Type B pancreatic cell (in vitro differentiated cells): ENCODE data around the gene MEMO1. TPM values are rescaled to one million over a fixed set of nuclear protein-coding genes. Genes with fewer than 3 reads are reported as not detected.
"Not testable (repeated sequence)": the region's sequence is repeated elsewhere in the genome, so short reads cannot be mapped to it uniquely, and the experiment has no call there.

Source experiments
- DNase-seq: peaks from one replicate; pipeline ENCODE4 v3.0.0; 2021; ENCODE audit warnings: mixed read lengths; ENCODE audit not compliant: unreplicated experiment; ENCODE audit errors: extremely low spot score
- H3K27ac Mint-ChIP-seq: 2 replicates; pipeline ENCODE4 v1.8.0; 2021; ENCODE audit warnings: mild to moderate bottlenecking, mixed read lengths
- H3K27me3 Mint-ChIP-seq: 2 replicates; pipeline ENCODE4 v1.8.0; 2021; ENCODE audit warnings: mixed read lengths
- H3K36me3 Mint-ChIP-seq: 2 replicates; pipeline ENCODE4 v1.8.0; 2021; ENCODE audit warnings: mixed read lengths
- H3K4me1 Mint-ChIP-seq: one replicate; pipeline ENCODE4 v1.8.0; 2021; ENCODE audit warnings: mixed read lengths; ENCODE audit not compliant: unreplicated experiment
- H3K4me3 Mint-ChIP-seq: 2 replicates; pipeline ENCODE4 v1.8.0; 2021; ENCODE audit warnings: mild to moderate bottlenecking, mixed read lengths
- H3K9me3 Mint-ChIP-seq: 2 replicates; pipeline ENCODE4 v1.8.0; 2021; ENCODE audit warnings: mixed read lengths
- CTCF ChIP-seq: fragments of 200-600 bp; sonication (generic); conservative IDR thresholded peaks from 2 replicates; pipeline ENCODE4 v1.5.0; 2021; ENCODE audit warnings: antibody characterized with exemption, mild to moderate bottlenecking
- total RNA-seq: library from RNA; stranded (reverse); gene quantifications from 2 replicates; pipeline ENCODE4 v1.2.1, GENCODE V29; 2021; ENCODE audit warnings: low replicate concordance

MEMO1 gene
- total RNA-seq, 1 donor from 2014 or later, result 48.5 TPM

DNA sequence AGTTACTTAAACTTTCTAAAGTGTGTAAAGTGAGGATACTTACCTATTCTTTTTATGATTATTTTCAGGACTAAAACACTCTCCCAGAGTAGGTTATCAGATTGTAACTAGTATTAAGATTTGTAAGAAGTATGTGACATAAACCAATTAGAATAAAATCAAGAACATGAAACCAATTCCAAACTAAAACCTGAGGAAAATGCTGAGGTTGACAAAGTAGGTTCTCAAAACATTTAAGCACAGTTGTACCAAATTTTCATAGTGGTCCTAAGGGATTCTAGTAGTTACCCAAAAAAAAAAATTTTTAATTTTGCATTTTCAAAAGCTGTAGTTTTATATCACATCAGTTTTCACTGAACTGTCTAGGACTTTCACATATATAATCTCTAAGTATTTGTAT lies 157.3 kb downstream of the MEMO1 start:
- Mint-ChIP-seq H3K27ac (no peak overlapping the region), H3K4me1 (peaks cover 4% of the 10 kb centered on the region), H3K27me3 (no peaks in the 10 kb centered on the region), H3K36me3 (peaks cover 4% of the 10 kb centered on the region), H3K4me3 (no peak overlapping the region), H3K9me3 (no peaks in the 10 kb centered on the region)
- no peak for DNase-seq
- TF ChIP-seq CTCF, result no peak

- H3K4me3 Mint-ChIP-seq, H3K9me3 Mint-ChIP-seq, DNase-seq, H3K27me3 Mint-ChIP-seq, H3K27ac Mint-ChIP-seq, H3K36me3 Mint-ChIP-seq, H3K4me1 Mint-ChIP-seq: not testable (repeated sequence)
Measured at GRCh38 chr2:31842150-31842549, 168.7 kb downstream of the MEMO1 start.

- H3K27ac Mint-ChIP-seq, result no peak overlapping the region
- H3K36me3 Mint-ChIP-seq, result no peaks in the 10 kb centered on the region
- no peak for TF ChIP-seq CTCF
- no peaks in the 10 kb centered on the region for H3K4me1 Mint-ChIP-seq
- peaks cover 2% of the 10 kb centered on the region for H3K27me3 Mint-ChIP-seq
- H3K9me3 Mint-ChIP-seq, result peaks cover 9% of the 10 kb centered on the region
- no peak overlapping the region for H3K4me3 Mint-ChIP-seq
- DNase-seq, result no peak
Measured at GRCh38 chr2:31835450-31835849, 175.4 kb downstream of the MEMO1 start.

DNA sequence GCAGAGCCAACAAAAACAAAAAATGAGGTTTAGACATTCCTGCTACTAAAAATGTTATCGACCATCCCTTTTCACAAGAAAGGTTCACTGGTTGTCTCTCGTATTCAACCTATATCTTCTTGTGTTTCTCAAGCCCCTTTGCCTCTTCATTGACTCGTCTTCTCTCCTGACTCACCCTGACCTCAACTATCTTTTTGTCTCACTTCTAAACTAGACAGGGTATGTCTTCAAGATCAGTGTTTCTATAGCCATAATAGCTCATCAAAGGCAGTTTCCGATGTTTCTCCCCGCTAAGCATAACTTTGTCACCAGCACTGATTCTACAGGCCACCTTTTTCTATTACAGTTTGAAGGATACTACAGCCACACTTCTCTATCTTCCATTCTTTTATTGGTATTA lies 178.4 kb downstream of the MEMO1 start:
- DNase-seq, result no peak
- Mint-ChIP-seq H3K4me3 (no peak overlapping the region), H3K36me3 (no peaks in the 10 kb centered on the region), H3K27me3 (peaks cover 2% of the 10 kb centered on the region), H3K4me1 (no peaks in the 10 kb centered on the region), H3K9me3 (peaks cover 17% of the 10 kb centered on the region), H3K27ac (no peak overlapping the region)
- no peak for TF ChIP-seq CTCF

- Mint-ChIP-seq H3K27ac (no peak overlapping the region), H3K27me3 (peaks cover 2% of the 10 kb centered on the region), H3K36me3 (no peaks in the 10 kb centered on the region), H3K9me3 (peaks cover 18% of the 10 kb centered on the region), H3K4me1 (no peaks in the 10 kb centered on the region), H3K4me3 (no peak overlapping the region)
- DNase-seq, result no peak
- no peak for TF ChIP-seq CTCF
Measured at GRCh38 chr2:31831585-31831984, 179.2 kb downstream of the MEMO1 start.

GRCh38 chr2:31828891-31829290 lies 181.9 kb downstream of the MEMO1 start:
- no peak for TF ChIP-seq CTCF
- Mint-ChIP-seq H3K27ac (no peak overlapping the region), H3K4me3 (no peak overlapping the region)

More at GRCh38 chr2:31828891-31829290, 181.9 kb downstream of the MEMO1 start:
- Mint-ChIP-seq H3K9me3 (peaks cover 18% of the 10 kb centered on the region), H3K27me3 (no peaks in the 10 kb centered on the region), H3K36me3 (no peaks in the 10 kb centered on the region), H3K4me1 (no peaks in the 10 kb centered on the region)
- DNase-seq, result no peak
